Measurements from ENCODE around the gene OBSCN.
A peak's percentile ranks its signal among the peaks of the same experiment; 100 is the strongest.

The OBSCN gene

GRCh38 chr1:228276174-228276831 is 68.5 kb downstream of the OBSCN start:
- H3K4me3 ChIP-seq (ENCODE audit: low read length), result peak overlapping the region; percentile 53
- DNase-seq (ENCODE audit: low read depth), result peak; percentile 7
- TF ChIP-seq CTCF (conservative IDR thresholded peaks at IDR 0.05; ENCODE audit: low read depth, low read length), result no peak

- DNase-seq (ENCODE audit: low read depth), result no peak
- no peak overlapping the region for H3K4me3 ChIP-seq (ENCODE audit: low read length)
- no peak for TF ChIP-seq CTCF (conservative IDR thresholded peaks at IDR 0.05; ENCODE audit: low read depth, low read length)
Measured at GRCh38 chr1:228276901-228277490, 69.2 kb downstream of the OBSCN start.

GRCh38 chr1:228277491-228278431 is 69.9 kb downstream of the OBSCN start:
- no peak for TF ChIP-seq CTCF (conservative IDR thresholded peaks at IDR 0.05; ENCODE audit: low read depth, low read length)
- DNase-seq (ENCODE audit: low read depth), result no peak
- H3K4me3 ChIP-seq (ENCODE audit: low read length), result no peak overlapping the region

GRCh38 chr1:228278432-228278941 is 70.6 kb downstream of the OBSCN start:
- H3K4me3 ChIP-seq (ENCODE audit: low read length), result no peak overlapping the region
- no peak for DNase-seq (ENCODE audit: low read depth)
- no peak for TF ChIP-seq CTCF (conservative IDR thresholded peaks at IDR 0.05; ENCODE audit: low read depth, low read length)

- H3K4me3 ChIP-seq (ENCODE audit: low read length), result no peak overlapping the region
- TF ChIP-seq CTCF (conservative IDR thresholded peaks at IDR 0.05; ENCODE audit: low read depth, low read length), result no peak
- no peak for DNase-seq (ENCODE audit: low read depth)
Measured at GRCh38 chr1:228279011-228279721, 71.3 kb downstream of the OBSCN start.

GRCh38 chr1:228279722-228280105 is 71.9 kb downstream of the OBSCN start:
- no peak overlapping the region for H3K4me3 ChIP-seq (ENCODE audit: low read length)
- no peak for DNase-seq (ENCODE audit: low read depth)
- no peak for TF ChIP-seq CTCF (conservative IDR thresholded peaks at IDR 0.05; ENCODE audit: low read depth, low read length)

Data from retinal pigment epithelial cell (primary cell).